ENCODE measurements around the gene CAPN6.

DNA sequence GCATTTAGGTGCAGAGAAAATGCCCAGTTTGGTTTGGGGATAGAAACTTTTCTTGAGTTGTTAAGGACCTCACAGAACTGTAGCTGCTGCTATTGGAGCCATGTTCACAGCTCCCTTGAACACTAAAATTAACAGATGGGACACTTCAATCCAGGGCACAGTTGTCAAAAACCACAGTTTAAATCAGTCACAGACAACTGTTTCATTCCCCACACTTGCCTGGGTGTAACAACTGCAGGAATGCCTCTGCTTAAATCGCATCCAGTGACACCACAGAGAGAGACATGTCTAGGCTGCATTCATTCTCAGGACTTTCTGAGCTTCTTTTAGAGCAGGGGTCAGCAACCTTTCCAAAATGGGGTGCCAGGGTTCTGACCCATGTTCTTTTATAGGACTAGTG is 12.7 kb upstream of the CAPN6 start:
- TF ChIP-seq, protein P1, sequence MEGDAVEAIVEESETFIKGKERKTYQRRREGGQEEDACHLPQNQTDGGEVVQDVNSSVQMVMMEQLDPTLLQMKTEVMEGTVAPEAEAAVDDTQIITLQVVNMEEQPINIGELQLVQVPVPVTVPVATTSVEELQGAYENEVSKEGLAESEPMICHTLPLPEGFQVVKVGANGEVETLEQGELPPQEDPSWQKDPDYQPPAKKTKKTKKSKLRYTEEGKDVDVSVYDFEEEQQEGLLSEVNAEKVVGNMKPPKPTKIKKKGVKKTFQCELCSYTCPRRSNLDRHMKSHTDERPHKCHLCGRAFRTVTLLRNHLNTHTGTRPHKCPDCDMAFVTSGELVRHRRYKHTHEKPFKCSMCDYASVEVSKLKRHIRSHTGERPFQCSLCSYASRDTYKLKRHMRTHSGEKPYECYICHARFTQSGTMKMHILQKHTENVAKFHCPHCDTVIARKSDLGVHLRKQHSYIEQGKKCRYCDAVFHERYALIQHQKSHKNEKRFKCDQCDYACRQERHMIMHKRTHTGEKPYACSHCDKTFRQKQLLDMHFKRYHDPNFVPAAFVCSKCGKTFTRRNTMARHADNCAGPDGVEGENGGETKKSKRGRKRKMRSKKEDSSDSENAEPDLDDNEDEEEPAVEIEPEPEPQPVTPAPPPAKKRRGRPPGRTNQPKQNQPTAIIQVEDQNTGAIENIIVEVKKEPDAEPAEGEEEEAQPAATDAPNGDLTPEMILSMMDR (IDR thresholded peaks at IDR 0.05), result no peak
- no peak for TF ChIP-seq POLR2A (IDR thresholded peaks at IDR 0.05; ENCODE audit: low read depth)

Measured in esophagus muscularis mucosa (tissue), 3 donors.